Neural progenitor cell (in vitro differentiated cells): ENCODE results near the gene ZIM2. TPM values are rescaled to one million over a fixed set of nuclear protein-coding genes. Genes with fewer than 3 reads are reported as not detected.

Source experiments
- DNase-seq: peaks from one replicate; pipeline ENCODE4 v3.0.0-alpha.2; 2016; ENCODE audit warnings: low spot score
- H2AFZ ChIP-seq: fragments of 200-600 bp; sonication (generic); replicated peaks from 2 replicates; pipeline ENCODE4 v1.6.1; 2016; ENCODE audit warnings: antibody characterized with exemption
- H3F3A ChIP-seq: fragments of 200-600 bp; sonication (generic); 2 replicates; pipeline ENCODE4 v1.6.1; 2016; ENCODE audit warnings: antibody characterized with exemption, low read depth
- H3K27ac ChIP-seq: fragments of 200-600 bp; sonication (generic); 2 replicates; pipeline ENCODE4 v1.5.1; 2016; ENCODE audit warnings: mild to moderate bottlenecking
- H3K27me3 ChIP-seq: fragments of 200-600 bp; sonication (generic); 2 replicates; pipeline ENCODE4 v1.6.1; 2016; ENCODE audit warnings: mild to moderate bottlenecking, moderate library complexity
- H3K36me3 ChIP-seq: fragments of 200-600 bp; sonication (generic); 2 replicates; pipeline ENCODE4 v1.5.1; 2016
- H3K4me1 ChIP-seq: fragments of 200-600 bp; sonication (generic); 2 replicates; pipeline ENCODE4 v1.6.1; 2016; ENCODE audit warnings: mixed run types
- H3K4me2 ChIP-seq: fragments of 200-600 bp; sonication (generic); 2 replicates; pipeline ENCODE4 v1.6.1; 2016
- H3K4me3 ChIP-seq: fragments of 200-600 bp; sonication (generic); 2 replicates; pipeline ENCODE4 v1.5.1; 2016
- H3K79me2 ChIP-seq: fragments of 200-600 bp; sonication (generic); 2 replicates; pipeline ENCODE4 v1.6.1; 2016; ENCODE audit warnings: low read depth
- H3K9ac ChIP-seq: fragments of 200-600 bp; sonication (generic); 2 replicates; pipeline ENCODE4 v1.6.1; 2016
- H3K9me3 ChIP-seq: fragments of 200-600 bp; sonication (generic); 2 replicates; pipeline ENCODE4 v1.5.1; 2016; ENCODE audit warnings: low read depth
- H4K20me1 ChIP-seq: fragments of 200-600 bp; sonication (generic); 2 replicates; pipeline ENCODE4 v1.6.1; 2016; ENCODE audit warnings: low read depth
- H3K27ac Mint-ChIP-seq: 3 replicates; pipeline ENCODE4 v1.8.0; 2021; ENCODE audit warnings: mixed read lengths
- H3K27me3 Mint-ChIP-seq: 2 replicates; pipeline ENCODE4 v1.8.0; 2022; ENCODE audit warnings: low read depth, mild to moderate bottlenecking, inconsistent platforms, moderate library complexity, mixed read lengths; ENCODE audit not compliant: insufficient read depth
- H3K36me3 Mint-ChIP-seq: 3 replicates; pipeline ENCODE4 v1.8.0; 2021; ENCODE audit warnings: mixed read lengths
- H3K4me1 Mint-ChIP-seq: 3 replicates; pipeline ENCODE4 v1.8.0; 2021; ENCODE audit warnings: mixed read lengths
- H3K4me3 Mint-ChIP-seq: 3 replicates; pipeline ENCODE4 v1.8.0; 2021; ENCODE audit warnings: mild to moderate bottlenecking, moderate library complexity, mixed read lengths
- H3K9me3 Mint-ChIP-seq: 3 replicates; pipeline ENCODE4 v1.8.0; 2020; ENCODE audit warnings: mixed read lengths
- EZH2 ChIP-seq: fragments of 200-600 bp; sonication (generic); IDR thresholded peaks from 2 replicates; pipeline ENCODE4 v1.6.1; 2017; ENCODE audit warnings: antibody characterized with exemption, mild to moderate bottlenecking, moderate library complexity
- EZH2phosphoT487 ChIP-seq: fragments of 200-600 bp; sonication (generic); IDR thresholded peaks from 2 replicates; pipeline ENCODE4 v1.6.1; 2017; ENCODE audit warnings: antibody characterized with exemption
- total RNA-seq: library from RNA; depleted of rRNA; stranded (reverse); fragments of >200 nt; gene quantifications from 2 replicates; pipeline ENCODE4 v1.2.3, GENCODE V29; 2015; ENCODE audit warnings: low replicate concordance
- TF ChIP-seq, protein P1 (sequence below): fragments of 200-600 bp; sonication (generic); IDR thresholded peaks from 2 replicates; pipeline ENCODE4 v1.5.1; 2017; ENCODE audit warnings: antibody characterized with exemption, mild to moderate bottlenecking

ZIM2 gene
- total RNA-seq, 1 donor from 2014 or later, result not detected

DNA sequence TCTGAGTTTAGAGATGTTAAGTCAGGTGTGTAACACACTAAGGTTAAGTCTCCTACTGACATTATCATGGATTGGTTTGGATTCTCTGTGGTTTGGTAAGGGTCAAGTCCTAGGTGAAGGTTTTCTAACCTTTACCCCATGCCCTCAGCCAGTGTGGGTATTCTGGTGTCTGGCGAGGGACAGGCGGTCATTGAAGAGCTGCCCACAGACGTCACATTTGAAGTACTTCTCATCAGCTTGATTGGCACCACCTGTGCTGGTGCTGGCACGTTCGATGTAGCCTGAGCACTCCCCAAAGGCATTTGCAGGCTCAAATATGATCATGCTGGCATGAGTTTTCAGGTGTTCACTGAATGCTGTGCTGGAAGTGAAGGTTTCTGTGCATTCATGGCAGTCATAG, 27.0 kb downstream of the ZIM2 start:
- Histone ChIP-seq H3K9me3 (peaks cover 37% of the 10 kb centered on the region), H4K20me1 (no peaks in the 10 kb centered on the region), H3K27me3 (no peaks in the 10 kb centered on the region), H2AFZ (no peak overlapping the region), H3K27ac (no peak overlapping the region), H3F3A (no peaks in the 10 kb centered on the region), H3K4me3 (no peak overlapping the region), H3K79me2 (no peaks in the 10 kb centered on the region), H3K9ac (no peak overlapping the region), H3K4me2 (no peak overlapping the region), H3K36me3 (no peaks in the 10 kb centered on the region), H3K4me1 (no peaks in the 10 kb centered on the region)
- TF ChIP-seq EZH2 (no peak), EZH2phosphoT487 (no peak)
- TF ChIP-seq, protein P1, sequence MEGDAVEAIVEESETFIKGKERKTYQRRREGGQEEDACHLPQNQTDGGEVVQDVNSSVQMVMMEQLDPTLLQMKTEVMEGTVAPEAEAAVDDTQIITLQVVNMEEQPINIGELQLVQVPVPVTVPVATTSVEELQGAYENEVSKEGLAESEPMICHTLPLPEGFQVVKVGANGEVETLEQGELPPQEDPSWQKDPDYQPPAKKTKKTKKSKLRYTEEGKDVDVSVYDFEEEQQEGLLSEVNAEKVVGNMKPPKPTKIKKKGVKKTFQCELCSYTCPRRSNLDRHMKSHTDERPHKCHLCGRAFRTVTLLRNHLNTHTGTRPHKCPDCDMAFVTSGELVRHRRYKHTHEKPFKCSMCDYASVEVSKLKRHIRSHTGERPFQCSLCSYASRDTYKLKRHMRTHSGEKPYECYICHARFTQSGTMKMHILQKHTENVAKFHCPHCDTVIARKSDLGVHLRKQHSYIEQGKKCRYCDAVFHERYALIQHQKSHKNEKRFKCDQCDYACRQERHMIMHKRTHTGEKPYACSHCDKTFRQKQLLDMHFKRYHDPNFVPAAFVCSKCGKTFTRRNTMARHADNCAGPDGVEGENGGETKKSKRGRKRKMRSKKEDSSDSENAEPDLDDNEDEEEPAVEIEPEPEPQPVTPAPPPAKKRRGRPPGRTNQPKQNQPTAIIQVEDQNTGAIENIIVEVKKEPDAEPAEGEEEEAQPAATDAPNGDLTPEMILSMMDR, result no peak
- Mint-ChIP-seq H3K27me3 (no peaks in the 10 kb centered on the region), H3K4me1 (no peaks in the 10 kb centered on the region), H3K36me3 (no peaks in the 10 kb centered on the region), H3K27ac (no peak overlapping the region), H3K9me3 (peaks cover 52% of the 10 kb centered on the region), H3K4me3 (no peak overlapping the region)
- no peak for DNase-seq

DNA sequence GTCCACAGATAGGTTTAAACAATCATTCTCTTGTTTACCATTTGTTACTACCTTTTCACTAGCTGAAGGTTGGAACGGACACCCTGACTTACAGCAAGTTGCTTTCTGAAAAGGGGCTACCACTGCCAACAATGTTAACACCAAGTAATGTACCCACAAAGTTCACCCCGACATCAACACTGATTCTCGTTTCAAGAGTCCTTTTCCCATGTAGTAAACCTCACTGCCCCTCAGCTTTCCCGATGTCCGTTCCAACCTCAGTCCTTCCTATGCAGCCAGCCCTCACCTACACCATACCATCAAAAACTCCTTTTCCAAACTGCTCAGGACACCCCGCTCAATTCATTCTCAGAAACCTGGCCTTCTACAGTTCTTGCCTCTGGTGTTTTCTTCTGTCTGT, 29.0 kb downstream of the ZIM2 start:
- TF ChIP-seq EZH2phosphoT487 (no peak), EZH2 (no peak)
- TF ChIP-seq, protein P1, result no peak
- Mint-ChIP-seq H3K9me3 (peaks cover 54% of the 10 kb centered on the region), H3K27ac (no peak overlapping the region), H3K36me3 (no peaks in the 10 kb centered on the region), H3K4me1 (no peaks in the 10 kb centered on the region), H3K27me3 (no peaks in the 10 kb centered on the region), H3K4me3 (no peak overlapping the region)
- Histone ChIP-seq H3K4me1 (no peaks in the 10 kb centered on the region), H3K4me3 (no peak overlapping the region), H3F3A (no peaks in the 10 kb centered on the region), H3K9me3 (peaks cover 40% of the 10 kb centered on the region), H3K36me3 (no peaks in the 10 kb centered on the region), H3K9ac (no peak overlapping the region), H3K27me3 (no peaks in the 10 kb centered on the region), H4K20me1 (no peaks in the 10 kb centered on the region), H2AFZ (no peak overlapping the region), H3K27ac (no peak overlapping the region), H3K79me2 (no peaks in the 10 kb centered on the region), H3K4me2 (no peak overlapping the region)
- no peak for DNase-seq

DNA sequence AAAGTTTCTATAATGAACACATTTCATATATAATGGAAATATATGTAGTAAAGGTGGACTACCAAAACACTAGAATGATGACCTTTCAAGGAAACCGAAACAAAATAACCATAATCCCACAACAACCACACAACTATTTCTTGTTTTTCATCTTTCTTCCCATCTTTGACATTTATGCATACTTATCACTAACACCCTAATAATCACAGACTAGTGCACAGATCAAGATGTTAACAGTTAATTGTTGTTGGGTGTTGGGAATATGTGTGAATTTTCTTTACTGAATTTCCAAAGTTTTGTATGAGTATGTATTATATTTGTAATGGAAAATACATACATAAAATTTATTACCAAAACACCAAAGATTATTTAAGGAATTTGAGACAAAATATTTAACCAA, 30.3 kb downstream of the ZIM2 start:
- TF ChIP-seq, protein P1, result no peak
- TF ChIP-seq EZH2phosphoT487, result no peak
- no peak for TF ChIP-seq EZH2
- Histone ChIP-seq H3K4me2 (no peak overlapping the region), H2AFZ (no peak overlapping the region), H3K9ac (no peak overlapping the region), H3K4me1 (no peaks in the 10 kb centered on the region), H3K9me3 (peaks cover 46% of the 10 kb centered on the region), H3K4me3 (no peak overlapping the region), H3K27ac (no peak overlapping the region), H3K36me3 (no peaks in the 10 kb centered on the region), H4K20me1 (no peaks in the 10 kb centered on the region), H3F3A (no peaks in the 10 kb centered on the region), H3K27me3 (no peaks in the 10 kb centered on the region), H3K79me2 (no peaks in the 10 kb centered on the region)
- Mint-ChIP-seq H3K27ac (no peak overlapping the region), H3K36me3 (no peaks in the 10 kb centered on the region), H3K9me3 (peaks cover 52% of the 10 kb centered on the region), H3K4me1 (no peaks in the 10 kb centered on the region), H3K4me3 (no peak overlapping the region), H3K27me3 (no peaks in the 10 kb centered on the region)
- DNase-seq, result no peak
